MM.1S (cell line): ENCODE measurements around the gene SETBP1.
A peak's percentile ranks its signal among the peaks of the same experiment; 100 is the strongest.

Experiments used
- DNase-seq: peaks from one replicate; pipeline ENCODE4 v3.0.0-alpha.2; 2015
- H2AFZ ChIP-seq: fragments of 300-600 bp; sonication (generic); 2 replicates; pipeline ENCODE4 v1.6.0; 2016; ENCODE audit warnings: antibody characterized with exemption, low read length
- H3F3A ChIP-seq: fragments of 300-600 bp; sonication (generic); 2 replicates; pipeline ENCODE4 v1.6.1; 2016; ENCODE audit warnings: mild to moderate bottlenecking, antibody characterized with exemption, low read length, moderate library complexity, mixed read lengths; ENCODE audit not compliant: insufficient read depth
- H3K27ac ChIP-seq: fragments of 300-600 bp; sonication (generic); 2 replicates; pipeline ENCODE4 v1.5.1; 2016; ENCODE audit warnings: mild to moderate bottlenecking, low read length
- H3K27me3 ChIP-seq: fragments of 300-600 bp; sonication (generic); replicated peaks from 2 replicates; pipeline ENCODE4 v1.6.0; 2016; ENCODE audit warnings: low read length; ENCODE audit not compliant: insufficient read depth
- H3K36me3 ChIP-seq: fragments of 300-600 bp; sonication (generic); replicated peaks from 2 replicates; pipeline ENCODE4 v1.6.1; 2016; ENCODE audit warnings: mild to moderate bottlenecking, low read length, mixed read lengths; ENCODE audit not compliant: insufficient read depth
- H3K4me1 ChIP-seq: fragments of 300-600 bp; sonication (generic); 2 replicates; pipeline ENCODE4 v1.6.1; 2016; ENCODE audit warnings: low read length, mixed read lengths
- H3K4me2 ChIP-seq: fragments of 300-600 bp; sonication (generic); 2 replicates; pipeline ENCODE4 v1.6.0; 2016; ENCODE audit warnings: low read depth, low read length
- H3K4me3 ChIP-seq: fragments of 300-600 bp; sonication (generic); 2 replicates; pipeline ENCODE4 v1.5.1; 2016; ENCODE audit warnings: low read length, mixed read lengths
- H3K79me2 ChIP-seq: fragments of 300-600 bp; sonication (generic); 2 replicates; pipeline ENCODE4 v1.6.1; 2016; ENCODE audit warnings: mixed run types, low read length, mixed read lengths
- H3K9ac ChIP-seq: fragments of 300-600 bp; sonication (generic); 2 replicates; pipeline ENCODE4 v1.6.1; 2016; ENCODE audit warnings: low read length, mixed read lengths
- H3K9me2 ChIP-seq: fragments of 300-600 bp; sonication (generic); replicated peaks from 2 replicates; pipeline ENCODE4 v1.6.1; 2016; ENCODE audit warnings: mild to moderate bottlenecking, low read length, mixed read lengths; ENCODE audit not compliant: insufficient read depth
- H3K9me3 ChIP-seq: fragments of 300-600 bp; sonication (generic); replicated peaks from 2 replicates; pipeline ENCODE4 v1.6.1; 2016; ENCODE audit warnings: mild to moderate bottlenecking, low read length, mixed read lengths; ENCODE audit not compliant: insufficient read depth
- H4K20me1 ChIP-seq: fragments of 300-600 bp; sonication (generic); 2 replicates; pipeline ENCODE4 v1.6.1; 2016; ENCODE audit warnings: mild to moderate bottlenecking, low read length, moderate library complexity, mixed read lengths; ENCODE audit not compliant: insufficient read depth
- CTCF ChIP-seq: fragments of 300-600 bp; sonication (generic); IDR thresholded peaks from 2 replicates; pipeline ENCODE4 v1.5.1; 2016; ENCODE audit warnings: antibody characterized with exemption, low read length, mixed read lengths
- EZH2 ChIP-seq: fragments of 300-600 bp; sonication (generic); optimal IDR thresholded peaks from 2 replicates; pipeline ENCODE3; 2017; ENCODE audit warnings: low read depth, mild to moderate bottlenecking, antibody characterized with exemption, low read length, mixed read lengths
- EZH2phosphoT487 ChIP-seq: fragments of 300-600 bp; sonication (generic); IDR thresholded peaks from 2 replicates; pipeline ENCODE4 v1.6.1; 2018; ENCODE audit warnings: antibody characterized with exemption, low read length

The SETBP1 gene

GRCh38 chr18:44786688-44787087 is 106.0 kb downstream of the SETBP1 start:
- Histone ChIP-seq H3K4me2 (peak overlapping the region; percentile 81), H3K27me3 (no peaks in the 10 kb centered on the region), H2AFZ (no peak overlapping the region), H3K4me3 (peak overlapping the region; percentile 44), H3K9me2 (no peaks in the 10 kb centered on the region), H3K27ac (peak overlapping the region; percentile 46; the same call in 1 of the 2 replicates), H3K9me3 (no peaks in the 10 kb centered on the region), H3K79me2 (peaks cover 79% of the 10 kb centered on the region), H3K9ac (peak overlapping the region; percentile 40; the same call in 1 of the 2 replicates), H3K36me3 (no peaks in the 10 kb centered on the region), H3F3A (peaks cover 14% of the 10 kb centered on the region), H3K4me1 (peaks cover 33% of the 10 kb centered on the region), H4K20me1 (no peaks in the 10 kb centered on the region)
- DNase-seq = peak; percentile 88
- TF ChIP-seq CTCF (no peak), EZH2phosphoT487 (no peak), EZH2 (no peak)

DNA sequence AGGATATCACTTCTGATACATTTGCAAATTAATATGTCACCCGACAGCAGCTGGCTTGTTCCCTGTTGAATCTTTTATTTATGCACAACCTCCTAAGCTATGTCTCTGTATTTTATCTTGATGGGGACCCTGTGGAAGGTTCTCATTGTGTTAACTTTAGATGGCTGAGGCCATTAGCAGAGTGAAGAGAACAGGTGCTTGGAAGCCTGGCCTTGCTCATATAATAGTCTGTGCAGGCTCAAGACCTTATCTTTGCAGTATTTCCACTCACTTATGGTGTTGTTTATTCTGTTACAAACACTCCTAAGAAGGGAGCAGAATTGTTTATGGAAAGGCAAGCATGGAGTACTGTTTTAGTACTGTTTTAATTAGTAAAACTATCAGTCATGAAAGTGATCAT is 107.6 kb downstream of the SETBP1 start:
- Histone ChIP-seq H3K27ac (no peak overlapping the region), H3K79me2 (peaks cover 79% of the 10 kb centered on the region)

DNA sequence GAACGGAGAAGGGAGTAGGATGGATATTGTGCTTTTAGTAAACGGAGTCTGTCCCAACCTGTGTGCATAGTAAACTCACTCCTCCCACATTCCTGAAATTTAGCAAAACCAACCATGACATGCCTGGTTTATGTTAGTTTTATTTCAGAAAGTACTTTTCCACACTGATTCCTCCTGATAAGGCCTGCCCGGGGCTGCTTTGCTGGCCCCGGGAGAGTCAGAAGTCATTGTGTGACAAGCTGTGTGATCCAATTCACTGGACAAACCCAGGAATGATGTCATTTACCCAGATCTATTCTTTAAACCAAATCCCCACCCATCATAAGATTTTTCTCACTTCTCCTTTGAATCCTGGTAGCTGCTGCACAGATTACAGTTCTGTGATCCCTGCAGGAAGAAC is 109.0 kb downstream of the SETBP1 start:
- Histone ChIP-seq H3K79me2 (peaks cover 80% of the 10 kb centered on the region), H3K9ac (no peak overlapping the region)

More for the DNA sequence above, 107.6 kb downstream of the SETBP1 start:
- TF ChIP-seq EZH2 (no peak), CTCF (no peak), EZH2phosphoT487 (no peak)
- Histone ChIP-seq H3K4me3 (no peak overlapping the region), H3K27me3 (no peaks in the 10 kb centered on the region), H3K4me2 (no peak overlapping the region), H3K9me3 (no peaks in the 10 kb centered on the region), H3F3A (peaks cover 14% of the 10 kb centered on the region), H4K20me1 (no peaks in the 10 kb centered on the region), H3K36me3 (no peaks in the 10 kb centered on the region), H2AFZ (no peak overlapping the region), H3K4me1 (peaks cover 33% of the 10 kb centered on the region), H3K9ac (no peak overlapping the region), H3K9me2 (no peaks in the 10 kb centered on the region)
- no peak for DNase-seq

More for the DNA sequence above, 109.0 kb downstream of the SETBP1 start:
- DNase-seq = no peak
- H2AFZ ChIP-seq = no peak overlapping the region
- TF ChIP-seq CTCF = no peak
- TF ChIP-seq EZH2phosphoT487 = no peak
- TF ChIP-seq EZH2 = no peak
- no peaks in the 10 kb centered on the region for H3K36me3 ChIP-seq
- no peak overlapping the region for H3K4me2 ChIP-seq
- no peak overlapping the region for H3K4me3 ChIP-seq
- no peaks in the 10 kb centered on the region for H3K9me3 ChIP-seq
- H4K20me1 ChIP-seq = no peaks in the 10 kb centered on the region
- H3K27ac ChIP-seq = no peak overlapping the region
- peaks cover 14% of the 10 kb centered on the region for H3F3A ChIP-seq
- H3K9me2 ChIP-seq = no peaks in the 10 kb centered on the region
- H3K27me3 ChIP-seq = no peaks in the 10 kb centered on the region
- H3K4me1 ChIP-seq = peaks cover 23% of the 10 kb centered on the region
